ENCODE data around the gene SPTBN1.

DNA sequence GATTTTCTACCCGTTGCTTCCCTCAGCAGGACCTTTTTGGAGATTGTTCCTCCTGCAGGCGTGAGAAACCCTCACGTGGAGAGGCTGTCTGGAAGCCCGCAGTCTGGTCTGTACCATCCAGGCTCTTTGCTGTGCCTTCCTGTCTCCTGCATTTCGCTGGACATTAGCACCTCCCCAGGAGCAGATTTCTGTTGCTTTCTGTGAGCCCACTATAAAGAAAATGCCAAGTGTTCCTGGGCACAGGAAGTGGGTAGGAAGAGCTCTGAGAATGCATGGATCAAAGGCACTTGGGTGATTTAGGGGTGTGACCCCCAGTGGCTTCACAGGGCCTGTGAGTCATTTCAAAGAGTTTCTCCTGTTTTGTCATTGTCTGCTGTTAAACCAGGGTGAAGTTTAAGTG is 27.3 kb downstream of the SPTBN1 start:
- TF ChIP-seq EZH2phosphoT487 (IDR thresholded peaks at IDR 0.05; ENCODE audit: insufficient read depth, low read depth) (no peak), EZH2 (IDR thresholded peaks at IDR 0.05; ENCODE audit: insufficient read depth, poor library complexity, severe bottlenecking) (no peak)

Data from GM23248 (cell line).